ENCODE data around the gene SP140.
A peak's percentile ranks its signal among the peaks of the same experiment; 100 is the strongest.
"Not testable (repeated sequence)": the region's sequence is repeated elsewhere in the genome, so short reads cannot be mapped to it uniquely, and the experiment has no call there.

The SP140 gene

GRCh38 chr2:230295192-230295591, 69.7 kb downstream of the SP140 start:
- DNase-seq = no peak

GRCh38 chr2:230296917-230297316, 71.4 kb downstream of the SP140 start:
- no peak for DNase-seq

- DNase-seq = no peak
Measured at GRCh38 chr2:230299618-230300017, 74.1 kb downstream of the SP140 start.

GRCh38 chr2:230305416-230306275, 80.1 kb downstream of the SP140 start:
- no peak for DNase-seq

- no peak for DNase-seq
Measured at GRCh38 chr2:230306474-230306873, 80.9 kb downstream of the SP140 start.

GRCh38 chr2:230307485-230307884, 81.9 kb downstream of the SP140 start:
- DNase-seq = no peak

GRCh38 chr2:230308402-230309000, 83.0 kb downstream of the SP140 start:
- DNase-seq = no peak

GRCh38 chr2:230310792-230311191, 85.3 kb downstream of the SP140 start:
- not testable (repeated sequence) for DNase-seq

GRCh38 chr2:230311634-230312033, 86.1 kb downstream of the SP140 start:
- DNase-seq = not testable (repeated sequence)

GRCh38 chr2:230312638-230313037, 87.1 kb downstream of the SP140 start:
- DNase-seq = no peak

GRCh38 chr2:230317366-230317765, 91.8 kb downstream of the SP140 start:
- DNase-seq = no peak

- DNase-seq = no peak
Measured at GRCh38 chr2:230318190-230319121, 92.9 kb downstream of the SP140 start.

- DNase-seq = peak; percentile 31
Measured at GRCh38 chr2:230319211-230319862, 93.8 kb downstream of the SP140 start.

GRCh38 chr2:230321031-230321430, 95.5 kb downstream of the SP140 start:
- DNase-seq = no peak

GRCh38 chr2:230322561-230323384, 97.2 kb downstream of the SP140 start:
- no peak for DNase-seq

GRCh38 chr2:230323385-230324106, 98.0 kb downstream of the SP140 start:
- no peak for DNase-seq

- no peak for DNase-seq
Measured at GRCh38 chr2:230324503-230324902, 99.0 kb downstream of the SP140 start.

- no peak for DNase-seq
Measured at GRCh38 chr2:230325316-230326243, 100.0 kb downstream of the SP140 start.

- DNase-seq = peak; percentile 60
Measured at GRCh38 chr2:230326453-230327417, 101.2 kb downstream of the SP140 start, which contains the start of gene SP140L. TSS of gene SP140L (plus strand) at chr2:230327193. CDS start at chr2:230327270, 77 bp downstream.
